ENCODE data around the gene KCNJ4.
"Not testable (repeated sequence)": the region's sequence is repeated elsewhere in the genome, so short reads cannot be mapped to it uniquely, and the experiment has no call there.

Gene KCNJ4

DNA sequence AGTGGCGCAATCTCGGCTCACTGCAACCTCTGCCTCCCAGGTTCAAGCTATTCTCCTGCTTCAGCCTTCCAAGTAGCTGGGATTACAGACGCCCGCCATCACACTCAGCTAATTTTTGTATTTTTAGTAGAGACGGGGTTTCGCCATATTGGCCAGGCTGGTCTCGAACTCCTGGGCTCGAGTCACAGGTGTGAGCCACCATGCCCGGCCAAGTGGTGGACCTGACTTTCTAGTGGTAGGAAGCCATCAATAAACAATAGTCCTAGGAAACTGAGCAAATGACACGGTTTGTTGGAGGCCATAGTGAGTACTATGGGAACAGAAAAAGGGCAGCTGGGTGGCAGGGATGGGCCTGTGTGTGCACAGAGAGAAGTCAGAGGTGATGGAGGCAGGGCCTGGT lies 15.2 kb upstream of the KCNJ4 start:
- DNase-seq (ENCODE audit: low read depth) = not testable (repeated sequence)

GRCh38 chr22:38469306-38469781 lies 14.3 kb upstream of the KCNJ4 start:
- no peak for DNase-seq (ENCODE audit: low read depth)

- DNase-seq (ENCODE audit: low read depth) = no peak
These were observed 13.7 kb upstream of the KCNJ4 start for GRCh38 chr22:38468443-38469305.

- no peak for DNase-seq (ENCODE audit: low read depth)
These were observed 13.0 kb upstream of the KCNJ4 start, which contains the start of gene KDELR3 for GRCh38 chr22:38467904-38468442. Gene KDELR3, plus strand, starts transcription at chr22:38468096. Its CDS starts 138 bp downstream, at chr22:38468234.

DNA sequence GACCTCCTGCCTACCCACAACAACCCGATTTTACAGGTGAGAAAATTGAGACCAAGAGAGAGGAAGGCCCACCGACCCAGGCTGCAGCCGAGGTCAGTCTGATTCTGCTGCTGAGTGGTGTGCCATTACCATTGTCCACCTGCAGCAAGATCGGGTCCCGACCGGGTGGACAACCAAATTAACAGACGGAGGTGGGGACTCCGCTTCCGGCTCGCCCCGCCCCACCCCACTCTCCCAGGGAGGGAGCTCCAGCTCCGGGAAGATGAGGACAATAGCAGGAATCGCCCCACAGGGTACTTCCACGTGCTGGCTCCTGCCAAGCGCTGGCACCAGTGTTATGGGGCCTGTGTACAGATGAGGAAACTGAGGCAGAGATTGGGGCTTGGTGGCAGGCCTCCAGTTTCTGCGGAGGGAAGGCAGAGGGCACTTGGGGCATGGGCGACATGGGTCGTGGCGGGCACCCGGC lies 12.5 kb upstream of the KCNJ4 start:
- DNase-seq (ENCODE audit: low read depth) = no peak

- no peak for DNase-seq (ENCODE audit: low read depth)
These were observed 10.9 kb upstream of the KCNJ4 start for GRCh38 chr22:38465673-38466490.

DNA sequence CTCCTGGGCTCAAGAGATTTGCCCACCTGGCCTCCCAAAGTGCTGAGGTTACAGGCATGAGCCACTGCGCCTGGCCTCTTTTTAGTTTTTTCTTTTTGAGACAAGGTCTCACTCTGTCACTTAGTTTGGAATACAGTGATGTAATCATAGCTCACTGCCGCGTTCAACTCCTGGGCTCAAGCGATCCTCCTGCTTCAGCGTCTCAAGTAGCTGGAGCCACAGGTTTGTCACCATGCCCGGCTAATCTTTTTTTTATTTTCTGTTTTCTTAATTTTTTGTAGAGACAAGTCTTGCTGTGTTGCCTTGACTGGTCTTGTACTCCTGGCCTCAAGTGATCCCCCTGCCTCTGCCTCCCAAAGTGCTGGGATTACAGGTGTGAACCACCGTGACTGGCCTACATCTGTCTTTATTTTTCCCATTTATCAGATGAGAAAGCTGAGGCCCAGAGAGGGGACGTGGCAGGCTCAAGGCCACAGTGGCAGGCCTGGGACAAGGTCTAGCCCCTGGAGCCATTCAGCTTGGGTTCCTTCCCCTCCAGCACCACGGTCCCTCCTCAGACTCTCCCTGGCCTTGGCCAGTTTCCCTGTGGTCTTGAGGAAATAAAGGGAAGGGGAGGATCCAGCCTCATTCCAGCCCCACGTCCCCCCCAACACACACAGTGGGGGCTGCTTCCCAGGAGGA lies 10.1 kb upstream of the KCNJ4 start:
- no peak for DNase-seq (ENCODE audit: low read depth)

GRCh38 chr22:38462960-38463784 lies 8.2 kb upstream of the KCNJ4 start:
- DNase-seq (ENCODE audit: low read depth) = no peak

- peak; percentile 30 for DNase-seq (ENCODE audit: low read depth)
These were observed 6.5 kb upstream of the KCNJ4 start for GRCh38 chr22:38461414-38462081.

- no peak for DNase-seq (ENCODE audit: low read depth)
These were observed 6.0 kb upstream of the KCNJ4 start for GRCh38 chr22:38461057-38461413.

DNA sequence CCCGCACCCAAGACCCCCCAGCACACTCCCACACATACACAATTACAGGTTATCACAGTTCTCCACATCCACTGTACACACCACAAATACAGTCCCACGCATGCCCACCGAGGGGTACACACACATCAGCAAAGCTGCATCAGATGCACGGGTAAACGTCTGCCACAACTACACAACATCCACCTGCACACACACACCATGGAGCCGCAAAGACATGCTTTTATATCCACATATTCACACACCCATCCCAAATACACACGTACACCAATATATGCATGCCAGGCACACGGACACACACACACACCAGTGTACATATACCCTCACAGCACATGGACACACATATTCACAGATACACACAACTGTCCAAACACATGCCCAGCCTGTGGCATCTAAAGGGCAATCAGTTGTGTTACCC lies 5.4 kb upstream of the KCNJ4 start:
- no peak for DNase-seq (ENCODE audit: low read depth)

- DNase-seq (ENCODE audit: low read depth) = no peak
These were observed 2.1 kb upstream of the KCNJ4 start for GRCh38 chr22:38456841-38457699.

DNA sequence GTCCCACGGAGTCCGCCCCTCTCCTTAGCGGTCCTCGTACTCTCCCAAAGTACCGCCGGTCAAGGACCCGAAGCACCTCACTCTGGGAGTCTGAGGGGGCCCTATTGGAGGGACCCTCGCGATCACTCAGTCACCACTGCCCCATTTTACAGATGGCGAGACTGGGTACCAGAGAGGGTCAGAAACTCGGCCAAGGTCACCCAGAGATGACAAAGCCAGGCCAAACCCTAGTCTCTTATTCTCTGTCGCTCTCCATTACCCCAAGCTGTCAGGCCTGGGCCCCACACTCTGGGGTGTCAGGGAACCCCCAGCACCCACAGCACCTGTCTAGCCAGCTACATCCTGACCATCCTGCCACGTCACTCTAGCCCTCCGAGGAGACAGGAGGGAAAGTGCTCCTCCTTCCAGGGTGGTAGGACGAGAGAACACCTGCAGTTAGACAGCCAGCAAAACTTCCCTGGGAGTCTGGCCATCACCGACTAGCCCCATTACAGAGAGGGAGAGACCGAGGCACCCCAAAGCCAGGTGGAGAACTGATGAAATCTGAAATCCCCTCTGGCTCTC lies 1.4 kb upstream of the KCNJ4 start:
- DNase-seq (ENCODE audit: low read depth) = no peak

- no peak for DNase-seq (ENCODE audit: low read depth)
These were observed 702 bp upstream of the KCNJ4 start for GRCh38 chr22:38455530-38456271.

GRCh38 chr22:38454353-38455075 lies 485 bp downstream of the KCNJ4 start:
- no peak for DNase-seq (ENCODE audit: low read depth)

- DNase-seq (ENCODE audit: low read depth) = no peak
These were observed 1.0 kb downstream of the KCNJ4 start for GRCh38 chr22:38453996-38454352.

GRCh38 chr22:38453066-38453672 lies 1.8 kb downstream of the KCNJ4 start:
- DNase-seq (ENCODE audit: low read depth) = no peak
